OCI-LY1 (cell line): ENCODE results near the gene PGC.

Source experiments
- H2AFZ ChIP-seq: fragments of 200-600 bp; sonication (generic), shearing (Covaris generic); 2 replicates; pipeline ENCODE4 v1.6.0; 2014; ENCODE audit warnings: antibody characterized with exemption, mild to moderate bottlenecking, low read length
- H3F3A ChIP-seq: fragments of 200-600 bp; sonication (generic), shearing (Covaris generic); 2 replicates; pipeline ENCODE4 v1.6.0; 2014; ENCODE audit warnings: mild to moderate bottlenecking, antibody characterized with exemption, low read length, moderate library complexity; ENCODE audit not compliant: insufficient read depth
- H3K27ac ChIP-seq: fragments of 200-600 bp; sonication (generic); 2 replicates; pipeline ENCODE4 v1.5.1; 2014; ENCODE audit warnings: low read length, mixed run types, mild to moderate bottlenecking, low read depth; ENCODE audit not compliant: poor library complexity, severe bottlenecking
- H3K27me3 ChIP-seq: fragments of 200-600 bp; sonication (generic); 2 replicates; pipeline ENCODE4 v1.6.0; 2014; ENCODE audit warnings: antibody characterized with exemption, mild to moderate bottlenecking, low read length, moderate library complexity; ENCODE audit not compliant: insufficient read depth
- H3K36me3 ChIP-seq: fragments of 200-600 bp; sonication (generic); 2 replicates; pipeline ENCODE4 v1.6.1; 2014; ENCODE audit warnings: mild to moderate bottlenecking, antibody characterized with exemption, low read length, moderate library complexity, mixed read lengths; ENCODE audit not compliant: insufficient read depth
- H3K4me1 ChIP-seq: fragments of 200-600 bp; sonication (generic); 2 replicates; pipeline ENCODE4 v1.5.1; 2014; ENCODE audit warnings: mild to moderate bottlenecking, low read length, moderate library complexity; ENCODE audit not compliant: insufficient read depth, severe bottlenecking
- H3K4me2 ChIP-seq: fragments of 200-600 bp; sonication (generic), shearing (Covaris generic); 2 replicates; pipeline ENCODE4 v1.6.1; 2014; ENCODE audit warnings: low read length
- H3K4me3 ChIP-seq: fragments of 200-600 bp; sonication (generic); 2 replicates; pipeline ENCODE4 v1.5.1; 2014; ENCODE audit warnings: low read length, low read depth, mild to moderate bottlenecking, mixed read lengths; ENCODE audit not compliant: poor library complexity, severe bottlenecking
- H3K79me2 ChIP-seq: fragments of 200-600 bp; shearing (Covaris generic); 2 replicates; pipeline ENCODE4 v1.6.1; 2016; ENCODE audit warnings: mixed run types, low read length, mixed read lengths; ENCODE audit not compliant: insufficient read depth
- H3K9ac ChIP-seq: fragments of 200-600 bp; sonication (generic), shearing (Covaris generic); 2 replicates; pipeline ENCODE4 v1.6.1; 2014; ENCODE audit warnings: mild to moderate bottlenecking, low read length, mixed read lengths
- H3K9me2 ChIP-seq: fragments of 200-600 bp; sonication (generic), shearing (Covaris generic); 2 replicates; pipeline ENCODE4 v1.6.1; 2014; ENCODE audit warnings: low read depth, mild to moderate bottlenecking, low read length, mixed read lengths
- H3K9me3 ChIP-seq: fragments of 200-600 bp; shearing (Covaris generic); 2 replicates; pipeline ENCODE4 v1.6.1; 2014; ENCODE audit warnings: low read length, mixed read lengths
- H4K20me1 ChIP-seq: fragments of 200-600 bp; sonication (generic), shearing (Covaris generic); 2 replicates; pipeline ENCODE4 v1.6.0; 2016; ENCODE audit warnings: mild to moderate bottlenecking, low read length; ENCODE audit not compliant: insufficient read depth
- EZH2 ChIP-seq: fragments of 200-600 bp; sonication (generic), shearing (Covaris generic); IDR thresholded peaks from 2 replicates; pipeline ENCODE4 v1.8.0; 2017; ENCODE audit warnings: borderline replicate concordance, mixed run types, mild to moderate bottlenecking, antibody characterized with exemption, low read length, moderate library complexity, mixed read lengths
- TF ChIP-seq, protein P1 (sequence below): fragments of 200-600 bp; sonication (generic), shearing (Covaris generic); IDR thresholded peaks from 2 replicates; pipeline ENCODE4 v1.5.1; 2017; ENCODE audit warnings: mild to moderate bottlenecking, antibody characterized with exemption, low read length, moderate library complexity, mixed read lengths

The PGC gene

DNA sequence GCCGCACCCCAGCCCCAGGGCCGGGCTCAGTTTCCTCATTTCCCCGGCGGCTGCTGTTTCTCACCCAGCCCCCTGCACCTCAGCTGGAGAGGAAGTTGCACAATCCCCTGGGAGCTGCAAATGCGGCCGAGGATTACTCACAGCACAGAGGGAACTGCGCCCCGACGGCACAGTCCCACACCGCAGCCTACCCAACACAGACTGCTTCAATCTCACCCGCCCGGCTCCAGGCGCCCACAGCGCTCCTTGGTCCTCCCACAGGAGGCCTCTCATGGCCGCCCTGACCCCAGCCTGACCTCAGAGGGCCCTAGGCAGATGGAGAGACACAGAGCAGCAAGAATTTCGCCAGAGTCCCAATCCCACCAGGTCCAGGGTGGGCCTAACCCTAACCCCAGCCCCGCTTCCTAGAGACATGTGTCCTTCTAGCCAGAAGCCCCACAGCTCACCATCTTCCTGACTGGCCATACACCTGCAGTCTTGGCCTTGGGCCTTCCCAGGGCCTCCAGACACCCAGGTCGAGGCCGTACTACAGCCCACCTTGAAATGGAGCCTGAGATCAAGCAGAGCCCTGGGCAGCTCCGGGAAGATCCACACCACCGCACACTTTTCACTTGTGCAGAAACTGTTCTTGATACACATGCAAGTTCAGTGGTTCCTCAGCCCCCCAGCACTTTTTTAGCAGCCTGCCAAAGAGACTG, 23.5 kb downstream of the PGC start:
- TF ChIP-seq, protein P1, sequence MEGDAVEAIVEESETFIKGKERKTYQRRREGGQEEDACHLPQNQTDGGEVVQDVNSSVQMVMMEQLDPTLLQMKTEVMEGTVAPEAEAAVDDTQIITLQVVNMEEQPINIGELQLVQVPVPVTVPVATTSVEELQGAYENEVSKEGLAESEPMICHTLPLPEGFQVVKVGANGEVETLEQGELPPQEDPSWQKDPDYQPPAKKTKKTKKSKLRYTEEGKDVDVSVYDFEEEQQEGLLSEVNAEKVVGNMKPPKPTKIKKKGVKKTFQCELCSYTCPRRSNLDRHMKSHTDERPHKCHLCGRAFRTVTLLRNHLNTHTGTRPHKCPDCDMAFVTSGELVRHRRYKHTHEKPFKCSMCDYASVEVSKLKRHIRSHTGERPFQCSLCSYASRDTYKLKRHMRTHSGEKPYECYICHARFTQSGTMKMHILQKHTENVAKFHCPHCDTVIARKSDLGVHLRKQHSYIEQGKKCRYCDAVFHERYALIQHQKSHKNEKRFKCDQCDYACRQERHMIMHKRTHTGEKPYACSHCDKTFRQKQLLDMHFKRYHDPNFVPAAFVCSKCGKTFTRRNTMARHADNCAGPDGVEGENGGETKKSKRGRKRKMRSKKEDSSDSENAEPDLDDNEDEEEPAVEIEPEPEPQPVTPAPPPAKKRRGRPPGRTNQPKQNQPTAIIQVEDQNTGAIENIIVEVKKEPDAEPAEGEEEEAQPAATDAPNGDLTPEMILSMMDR = no peak
- H2AFZ ChIP-seq = no peak overlapping the region

DNA sequence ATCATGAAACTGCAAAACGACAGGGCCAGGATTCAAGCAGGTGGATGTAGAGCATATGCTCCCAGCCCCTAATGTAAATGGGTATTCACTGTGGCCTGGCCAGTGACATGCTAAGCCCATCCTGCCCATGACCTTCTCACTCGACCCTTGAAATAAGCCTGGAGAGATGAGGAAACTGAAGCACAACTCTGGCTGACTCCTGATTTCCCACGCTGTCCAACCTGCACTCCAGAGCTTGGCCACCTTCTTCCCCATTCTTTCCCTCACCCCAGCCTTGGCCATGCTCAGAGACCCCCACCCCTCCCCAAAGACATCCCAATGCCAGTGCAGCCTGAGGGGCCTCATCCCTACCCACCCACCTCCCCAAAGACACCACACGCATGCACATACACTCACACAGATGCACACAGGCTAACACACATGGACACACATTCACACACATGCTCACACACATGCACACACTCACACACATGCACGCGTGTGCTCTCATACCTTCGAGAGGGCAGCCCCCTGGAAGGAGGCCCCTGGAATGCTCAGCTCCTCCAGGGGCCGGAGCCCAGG, 24.1 kb downstream of the PGC start:
- Histone ChIP-seq H3K9ac (no peak overlapping the region), H3K27ac (peak overlapping the region; percentile 86), H3K9me2 (no peaks in the 10 kb centered on the region), H3K4me1 (peaks cover 30% of the 10 kb centered on the region), H4K20me1 (no peaks in the 10 kb centered on the region), H3F3A (no peaks in the 10 kb centered on the region), H3K4me2 (no peak overlapping the region; the same call in 1 of the 2 replicates), H3K79me2 (no peaks in the 10 kb centered on the region), H3K27me3 (no peaks in the 10 kb centered on the region), H3K9me3 (no peaks in the 10 kb centered on the region), H2AFZ (no peak overlapping the region), H3K4me3 (no peak overlapping the region), H3K36me3 (no peaks in the 10 kb centered on the region)
- TF ChIP-seq, protein P1 = no peak
- TF ChIP-seq EZH2 = no peak

More for the DNA sequence above, 23.5 kb downstream of the PGC start:
- no peaks in the 10 kb centered on the region for H3K36me3 ChIP-seq
- H3K9me3 ChIP-seq = no peaks in the 10 kb centered on the region
- H3K27ac ChIP-seq = peak overlapping the region; percentile 86
- peak overlapping the region; percentile 35; the same call in 1 of the 2 replicates for H3K9ac ChIP-seq
- no peaks in the 10 kb centered on the region for H3K27me3 ChIP-seq
- H4K20me1 ChIP-seq = no peaks in the 10 kb centered on the region
- no peaks in the 10 kb centered on the region for H3K79me2 ChIP-seq
- H3K4me3 ChIP-seq = no peak overlapping the region
- peaks cover 34% of the 10 kb centered on the region for H3K4me1 ChIP-seq
- no peaks in the 10 kb centered on the region for H3K9me2 ChIP-seq
- no peaks in the 10 kb centered on the region for H3F3A ChIP-seq
- peak overlapping the region; percentile 38; the same call in 1 of the 2 replicates for H3K4me2 ChIP-seq

DNA sequence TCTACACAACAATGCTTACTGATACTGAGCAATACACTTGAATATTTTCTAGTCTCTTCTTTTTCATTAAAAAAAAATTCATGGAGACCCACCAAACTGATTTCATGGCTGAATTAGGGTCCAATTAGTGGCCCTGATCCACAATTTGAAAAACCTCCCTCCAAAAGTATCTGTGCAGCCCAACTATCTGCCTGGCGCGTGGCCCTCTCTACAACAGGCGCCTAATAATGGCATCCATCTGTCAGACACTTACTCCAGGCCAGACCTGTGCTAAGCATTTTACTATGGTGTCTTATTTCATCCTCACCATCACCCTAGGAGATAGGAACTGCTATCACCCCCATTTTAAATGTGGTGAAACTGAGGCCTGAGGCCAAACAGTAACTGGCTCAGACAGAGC, 25.8 kb downstream of the PGC start:
- Histone ChIP-seq H3F3A (no peaks in the 10 kb centered on the region), H3K9ac (no peak overlapping the region), H3K79me2 (no peaks in the 10 kb centered on the region), H3K9me2 (no peaks in the 10 kb centered on the region), H3K4me2 (no peak overlapping the region), H4K20me1 (no peaks in the 10 kb centered on the region), H2AFZ (no peak overlapping the region), H3K4me3 (no peak overlapping the region), H3K36me3 (no peaks in the 10 kb centered on the region), H3K9me3 (no peaks in the 10 kb centered on the region), H3K4me1 (peaks cover 46% of the 10 kb centered on the region), H3K27ac (no peak overlapping the region), H3K27me3 (no peaks in the 10 kb centered on the region)
- TF ChIP-seq EZH2 = no peak
- TF ChIP-seq, protein P1 = no peak
